ENCODE results near the gene NFU1. TPM values are rescaled to one million over a fixed set of nuclear protein-coding genes. Genes with fewer than 3 reads are reported as not detected.

NFU1 gene
- total RNA-seq, 2 donors from 2014 or later, result 58.4 to 62.0 TPM

GRCh38 chr2:69466728-69467127, 29.5 kb upstream of the NFU1 start:
- Histone ChIP-seq H3K27ac (no peak overlapping the region), H3K36me3 (no peaks in the 10 kb centered on the region), H3K27me3 (no peaks in the 10 kb centered on the region), H3K4me1 (no peaks in the 10 kb centered on the region), H3K9me3 (no peaks in the 10 kb centered on the region), H3K9ac (ENCODE audit: low read depth in 2 of 2, low read length in 2 of 2) (no peak overlapping the region), H3K4me3 (no peak overlapping the region)
- intact Hi-C loops (cut with DNase I), result no loop called here
- TF ChIP-seq CTCF (IDR thresholded peaks at IDR 0.05), result no peak
- no peak for DNase-seq

GRCh38 chr2:69465513-69466456, 28.6 kb upstream of the NFU1 start:
- Histone ChIP-seq H3K27ac (no peak overlapping the region), H3K4me3 (no peak overlapping the region), H3K4me1 (no peaks in the 10 kb centered on the region), H3K9me3 (no peaks in the 10 kb centered on the region), H3K27me3 (no peaks in the 10 kb centered on the region), H3K36me3 (no peaks in the 10 kb centered on the region), H3K9ac (ENCODE audit: low read depth in 2 of 2, low read length in 2 of 2) (no peak overlapping the region)
- DNase-seq, result no peak
- intact Hi-C loops (cut with DNase I), result no loop called here
- TF ChIP-seq CTCF (IDR thresholded peaks at IDR 0.05), result no peak

- no peaks in the 10 kb centered on the region for H3K27me3 ChIP-seq
- H3K36me3 ChIP-seq, result no peaks in the 10 kb centered on the region
- H3K4me3 ChIP-seq, result no peak overlapping the region
- H3K4me1 ChIP-seq, result no peaks in the 10 kb centered on the region
- H3K27ac ChIP-seq, result no peak overlapping the region
- no peak for TF ChIP-seq CTCF (IDR thresholded peaks at IDR 0.05)
- intact Hi-C loops (cut with DNase I), result no loop called here
- no peak for DNase-seq
- no peaks in the 10 kb centered on the region for H3K9me3 ChIP-seq
- H3K9ac ChIP-seq (ENCODE audit: low read depth in 2 of 2, low read length in 2 of 2), result no peak overlapping the region
These were observed 27.3 kb upstream of the NFU1 start for GRCh38 chr2:69464575-69464974.

GRCh38 chr2:69462780-69463179, 25.5 kb upstream of the NFU1 start:
- no peak overlapping the region for H3K9ac ChIP-seq (ENCODE audit: low read depth in 2 of 2, low read length in 2 of 2)
- TF ChIP-seq CTCF (IDR thresholded peaks at IDR 0.05), result no peak
- H3K27me3 ChIP-seq, result no peaks in the 10 kb centered on the region
- H3K4me1 ChIP-seq, result no peaks in the 10 kb centered on the region
- no peak overlapping the region for H3K27ac ChIP-seq
- H3K9me3 ChIP-seq, result no peaks in the 10 kb centered on the region
- no peaks in the 10 kb centered on the region for H3K36me3 ChIP-seq
- H3K4me3 ChIP-seq, result no peak overlapping the region
- intact Hi-C loops (cut with DNase I), result no loop called here
- no peak for DNase-seq

GRCh38 chr2:69461404-69461803, 24.2 kb upstream of the NFU1 start:
- H3K9me3 ChIP-seq, result no peaks in the 10 kb centered on the region
- no peak overlapping the region for H3K4me3 ChIP-seq
- no peak overlapping the region for H3K27ac ChIP-seq
- H3K36me3 ChIP-seq, result no peaks in the 10 kb centered on the region
- H3K9ac ChIP-seq (ENCODE audit: low read depth in 2 of 2, low read length in 2 of 2), result no peak overlapping the region
- TF ChIP-seq CTCF (IDR thresholded peaks at IDR 0.05), result no peak
- no peaks in the 10 kb centered on the region for H3K27me3 ChIP-seq
- H3K4me1 ChIP-seq, result no peaks in the 10 kb centered on the region
- intact Hi-C loops (cut with DNase I), result no loop called here
- DNase-seq, result no peak
